HG02642 (cell line): ENCODE results near the gene PFDN1.
"Not testable (repeated sequence)": the region's sequence is repeated elsewhere in the genome, so short reads cannot be mapped to it uniquely, and the experiment has no call there.

Source experiments
- ATAC-seq: cut with Tn5 transposase; IDR thresholded peaks from one replicate; pipeline ENCODE4 v1.9.1; 2021; ENCODE audit warnings: mild to moderate bottlenecking; ENCODE audit not compliant: unreplicated experiment, poor library complexity

PFDN1 gene

GRCh38 chr5:140220032-140220697 lies 82.7 kb downstream of the PFDN1 start:
- peak; percentile 67 for ATAC-seq

GRCh38 chr5:140219068-140219991 lies 83.6 kb downstream of the PFDN1 start:
- peak; percentile 26 for ATAC-seq

GRCh38 chr5:140217299-140218026 lies 85.4 kb downstream of the PFDN1 start:
- ATAC-seq, result no peak

GRCh38 chr5:140216478-140217074 lies 86.3 kb downstream of the PFDN1 start:
- no peak for ATAC-seq

GRCh38 chr5:140215276-140215675 lies 87.6 kb downstream of the PFDN1 start:
- ATAC-seq, result no peak

- no peak for ATAC-seq
Observed at GRCh38 chr5:140214831-140215230, 88.1 kb downstream of the PFDN1 start.

GRCh38 chr5:140213370-140213983 lies 89.4 kb downstream of the PFDN1 start:
- no peak for ATAC-seq

- ATAC-seq, result no peak
Observed at GRCh38 chr5:140208065-140208464, 94.8 kb downstream of the PFDN1 start.

GRCh38 chr5:140207250-140207964 lies 95.5 kb downstream of the PFDN1 start:
- peak; percentile 77 for ATAC-seq

GRCh38 chr5:140205952-140206351 lies 96.9 kb downstream of the PFDN1 start:
- no peak for ATAC-seq

GRCh38 chr5:140205216-140205615 lies 97.7 kb downstream of the PFDN1 start:
- ATAC-seq, result no peak

- no peak for ATAC-seq
Observed at GRCh38 chr5:140202610-140203009, 100.3 kb downstream of the PFDN1 start.

- no peak for ATAC-seq
Observed at GRCh38 chr5:140202078-140202477, 100.8 kb downstream of the PFDN1 start.

- not testable (repeated sequence) for ATAC-seq
Observed at GRCh38 chr5:140198915-140199314, 104.0 kb downstream of the PFDN1 start.

GRCh38 chr5:140197023-140197422 lies 105.9 kb downstream of the PFDN1 start:
- no peak for ATAC-seq

GRCh38 chr5:140196115-140196814 lies 106.6 kb downstream of the PFDN1 start:
- ATAC-seq, result no peak
